GM18951 (cell line): ENCODE results near the gene COX5B.
"Not testable (repeated sequence)": the region's sequence is repeated elsewhere in the genome, so short reads cannot be mapped to it uniquely, and the experiment has no call there.

Experiments
- POLR2A ChIP-seq: IDR thresholded peaks from 4 replicates; pipeline ENCODE4 v1.6.1; 2011; ENCODE audit warnings: mild to moderate bottlenecking; ENCODE audit not compliant: insufficient read length, insufficient read depth; ENCODE audit errors: extremely low read depth
- in situ Hi-C: fragments of 300-500 bp; cut with MboI; formaldehyde crosslinking; loops from one replicate; pipeline ENCODE4 v1.12.0; 2022; ENCODE audit warnings: low sequenced_read_pairs, mixed read lengths, inconsistent platforms; ENCODE audit not compliant: unreplicated experiment

COX5B gene, protein sequence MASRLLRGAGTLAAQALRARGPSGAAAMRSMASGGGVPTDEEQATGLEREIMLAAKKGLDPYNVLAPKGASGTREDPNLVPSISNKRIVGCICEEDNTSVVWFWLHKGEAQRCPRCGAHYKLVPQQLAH

DNA sequence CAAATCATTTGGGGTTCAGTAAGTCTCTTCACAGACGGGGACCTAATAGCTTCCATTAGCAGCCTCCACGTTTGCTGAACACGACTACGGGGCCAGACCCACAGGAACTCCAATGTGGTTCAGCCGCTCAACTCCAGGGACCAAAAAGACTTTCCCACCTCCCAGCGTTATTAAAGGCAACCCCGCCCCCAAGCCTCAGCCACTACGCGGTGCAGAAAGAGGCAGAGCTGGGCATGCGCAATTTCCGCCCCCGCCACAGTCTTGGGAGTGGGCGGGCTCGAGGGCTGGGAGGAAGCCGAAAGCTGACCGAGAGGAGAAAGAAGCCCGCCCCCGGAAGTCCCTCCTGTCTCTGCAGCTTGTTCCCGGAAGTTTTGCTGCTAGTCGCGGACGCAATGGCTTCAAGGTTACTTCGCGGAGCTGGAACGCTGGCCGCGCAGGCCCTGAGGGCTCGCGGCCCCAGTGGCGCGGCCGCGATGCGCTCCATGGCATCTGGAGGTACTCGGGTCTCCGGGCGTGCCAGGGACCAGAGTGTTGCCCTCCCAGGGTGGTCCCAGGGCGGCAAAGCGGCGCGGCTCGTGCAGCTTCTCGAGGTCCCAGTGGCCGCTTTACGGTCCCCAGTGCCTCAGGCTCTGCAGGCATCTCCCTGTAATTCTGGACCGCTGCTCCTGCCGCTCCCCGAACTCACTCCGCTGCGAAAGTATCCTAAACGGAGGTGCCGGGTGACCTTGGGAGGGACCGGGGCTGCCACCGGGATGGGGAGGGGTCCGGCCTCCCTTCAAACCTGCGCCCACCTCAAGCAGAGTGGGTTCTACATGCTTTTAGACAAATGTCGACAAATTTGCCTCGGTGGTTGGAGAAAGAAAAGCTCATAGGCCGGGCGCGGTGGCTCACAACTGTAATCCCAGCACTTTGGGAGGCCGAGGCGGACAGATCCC, at the start of gene COX5B:
Gene COX5B (plus strand): TSS at position 368 of the 935 bp plus-strand sequence. CDS start 25 bp downstream, at position 393.
- in situ Hi-C loops, result no loop called here

DNA sequence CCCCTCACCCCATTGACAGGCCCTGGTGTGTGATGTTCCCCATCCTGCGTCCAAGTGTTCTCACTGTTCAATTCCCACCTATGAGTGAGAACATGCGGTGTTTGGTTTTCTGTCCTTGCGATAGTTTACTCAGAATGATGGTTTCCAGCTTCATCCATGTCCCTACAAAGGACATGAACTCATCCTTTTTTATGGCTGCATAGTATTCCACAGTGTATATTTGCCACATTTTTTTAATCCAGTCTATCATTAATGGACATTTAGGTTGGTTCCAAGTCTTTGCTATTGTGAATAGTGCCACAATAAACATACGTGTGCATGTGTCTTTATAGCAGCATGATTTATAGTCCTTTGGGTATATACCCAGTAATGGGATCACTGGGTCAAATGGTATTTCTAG, 49.7 kb upstream of the COX5B start:
- in situ Hi-C loops, result loop anchor here (10.0 kb wide), 1 partner anchor 1601 kb away; the partner anchor contains the start of gene ANKRD36C

More for the DNA sequence above, at the start of gene COX5B:
- peak; percentile 97 for TF ChIP-seq POLR2A

DNA sequence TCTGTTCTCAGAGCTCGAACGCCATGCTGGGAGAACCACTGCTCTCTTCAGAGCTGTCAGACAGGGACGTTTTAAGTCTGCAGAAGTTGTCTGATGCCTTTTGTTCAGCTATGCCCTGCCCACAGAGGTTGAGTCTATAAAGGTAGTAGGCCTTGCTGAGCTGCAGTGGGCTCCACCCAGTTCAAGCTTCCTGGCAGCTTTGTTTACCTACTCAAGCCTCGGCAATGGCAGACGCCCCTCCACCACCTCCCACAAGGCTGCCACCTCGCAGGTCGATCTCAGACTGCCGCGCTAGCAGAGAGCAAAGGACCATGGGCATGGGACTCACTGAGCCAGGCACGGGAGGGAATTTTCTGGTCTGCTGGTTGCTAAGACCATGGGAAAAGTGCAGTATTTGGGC, 44.3 kb upstream of the COX5B start:
- in situ Hi-C loops, result not testable (repeated sequence)

DNA sequence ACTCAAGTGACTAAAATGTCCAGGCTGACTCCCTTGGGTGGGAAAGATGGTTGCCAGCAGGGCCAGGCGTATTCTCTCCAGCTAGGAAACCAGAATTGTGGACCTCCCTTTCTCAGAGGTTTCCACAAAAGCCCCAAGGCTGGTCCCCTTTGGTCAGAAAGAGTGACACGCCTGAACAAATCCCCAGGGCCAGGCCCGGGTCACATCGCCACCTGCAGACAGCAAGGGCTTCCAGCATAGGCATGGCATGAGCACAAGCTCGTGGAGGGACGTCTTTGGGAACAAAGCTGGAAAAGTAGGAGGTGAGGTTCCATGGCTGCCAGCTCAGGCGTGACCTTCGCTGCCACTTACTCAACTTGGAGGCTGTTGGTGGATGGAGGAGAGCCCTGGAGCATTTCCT, 40.8 kb upstream of the COX5B start:
- in situ Hi-C loops, result not testable (repeated sequence)

DNA sequence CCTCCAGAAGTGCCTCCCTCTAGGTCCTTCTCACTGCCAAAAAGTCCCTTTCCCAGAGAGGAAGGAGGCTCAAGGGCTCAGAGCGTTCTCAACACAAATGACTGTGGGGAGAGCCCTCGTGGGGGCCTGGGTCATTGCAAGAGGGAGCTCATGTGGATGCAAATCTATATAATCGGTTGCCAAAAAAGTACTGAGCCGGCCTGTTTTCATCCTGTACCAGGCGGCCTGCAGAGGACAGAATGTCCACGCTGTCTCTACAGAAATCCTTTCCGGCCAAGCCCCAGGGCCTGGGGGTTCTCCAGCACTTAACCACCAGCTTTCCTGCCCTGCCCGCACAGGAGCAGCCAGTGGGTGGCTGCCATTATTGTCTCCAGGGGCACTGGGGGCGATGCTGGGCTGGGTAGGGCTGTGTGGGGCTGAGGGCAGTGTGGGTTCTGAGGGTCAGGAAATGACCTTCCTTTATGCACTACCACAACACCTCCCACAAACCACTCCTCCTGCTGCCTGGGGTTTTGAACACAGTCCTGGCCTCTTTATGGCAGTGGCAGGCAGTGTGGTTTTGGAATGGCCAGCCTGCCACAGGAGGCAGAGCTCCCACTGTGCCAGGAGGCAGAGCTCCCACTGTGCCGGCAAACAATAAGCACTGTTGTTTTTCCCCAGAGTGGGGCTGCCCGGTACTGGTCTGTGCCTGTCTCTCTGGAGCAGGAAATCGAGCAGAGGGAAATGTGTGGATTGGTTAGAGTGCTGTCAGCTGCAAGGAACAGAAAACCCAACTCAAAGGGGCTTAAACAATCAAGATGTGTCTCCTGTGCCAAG, 40.1 kb upstream of the COX5B start:
- in situ Hi-C loops, result not testable (repeated sequence)

DNA sequence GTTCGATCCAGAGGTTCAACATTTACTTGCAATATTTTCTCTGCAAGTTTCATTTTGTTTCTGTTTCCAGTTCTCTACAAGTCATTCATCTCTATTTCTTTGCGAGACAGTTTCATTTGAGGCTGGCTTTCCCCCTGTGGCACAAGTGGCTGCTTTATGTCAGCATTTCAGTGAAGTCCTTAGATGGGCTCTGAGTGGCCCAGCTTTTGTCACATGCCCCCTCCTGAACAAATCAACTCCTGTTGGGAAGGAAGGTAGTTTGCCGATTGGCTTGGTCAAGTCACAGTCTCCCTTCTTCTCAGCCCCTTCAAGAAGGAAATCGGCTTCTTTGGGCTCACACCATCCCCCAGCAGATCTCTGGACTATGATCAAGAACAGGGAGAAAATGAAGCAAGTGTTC, 37.1 kb upstream of the COX5B start:
- in situ Hi-C loops, result not testable (repeated sequence)

DNA sequence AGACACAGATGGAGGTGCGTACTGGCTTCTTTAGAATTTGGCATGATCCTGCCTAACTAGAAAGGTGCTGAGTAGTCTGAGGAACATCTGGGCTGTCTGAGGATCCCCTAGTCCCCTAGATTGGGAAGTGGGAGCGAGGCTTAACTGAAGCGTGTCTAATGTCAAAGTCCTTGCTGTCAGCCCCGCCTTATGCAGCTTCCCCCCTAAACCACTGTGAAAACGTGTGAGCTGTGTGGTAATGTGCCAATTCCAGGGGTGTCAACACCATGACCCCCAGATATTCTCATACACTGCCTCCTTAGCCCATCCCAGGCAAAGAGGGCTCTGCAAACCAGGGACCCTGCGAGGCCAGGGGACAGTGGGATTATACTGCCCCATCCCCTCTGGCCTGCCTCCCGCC, 34.0 kb upstream of the COX5B start:
- in situ Hi-C loops, result loop anchor here (10.0 kb wide), 1 partner anchor 1547 kb away; no protein-coding TSS in a partner anchor

DNA sequence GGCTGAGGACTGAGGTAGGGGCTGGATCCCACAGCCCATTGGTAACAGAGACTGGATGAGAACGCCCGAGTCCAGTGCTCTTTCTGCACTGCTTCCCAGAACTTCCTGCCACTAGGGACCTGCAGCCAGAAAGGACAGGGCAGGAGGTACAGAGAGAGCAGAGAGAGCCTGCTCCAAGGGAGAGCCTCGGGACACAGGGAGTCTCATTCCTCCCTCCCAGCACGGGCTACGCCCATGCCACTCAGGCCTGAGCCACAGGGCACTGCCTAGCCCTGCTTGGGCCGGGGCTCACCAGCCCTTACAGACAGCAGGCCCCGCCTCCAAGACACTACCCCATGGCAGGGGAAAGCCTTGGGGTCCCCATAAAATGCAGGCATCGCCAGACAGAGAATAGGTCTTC, 30.1 kb upstream of the COX5B start:
- in situ Hi-C loops, result loop anchor here (10.0 kb wide), 1 partner anchor 1551 kb away; no protein-coding TSS in a partner anchor

DNA sequence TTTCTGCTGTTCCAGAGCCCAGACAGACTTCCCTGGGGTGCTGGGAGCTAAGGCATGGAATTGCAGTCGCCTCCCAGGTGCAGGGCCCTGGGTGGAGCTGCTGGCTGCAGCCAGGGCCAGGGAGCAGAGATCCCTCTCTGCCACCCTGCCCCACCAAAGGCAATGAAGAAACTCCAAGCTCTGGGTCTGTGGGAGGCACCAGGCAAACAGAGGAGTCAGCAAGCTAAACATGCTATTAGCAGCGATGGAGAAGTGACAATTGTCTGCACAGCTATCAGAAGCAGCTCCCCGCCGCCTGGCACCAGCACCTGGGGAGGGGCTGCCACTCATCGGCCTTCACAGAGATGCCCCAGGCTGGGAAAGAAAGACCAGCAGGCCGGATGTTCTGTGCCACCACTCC, 28.0 kb upstream of the COX5B start:
- in situ Hi-C loops, result loop anchor here (10.0 kb wide), 1 partner anchor 1553 kb away; no protein-coding TSS in a partner anchor
- TF ChIP-seq POLR2A, result no peak

DNA sequence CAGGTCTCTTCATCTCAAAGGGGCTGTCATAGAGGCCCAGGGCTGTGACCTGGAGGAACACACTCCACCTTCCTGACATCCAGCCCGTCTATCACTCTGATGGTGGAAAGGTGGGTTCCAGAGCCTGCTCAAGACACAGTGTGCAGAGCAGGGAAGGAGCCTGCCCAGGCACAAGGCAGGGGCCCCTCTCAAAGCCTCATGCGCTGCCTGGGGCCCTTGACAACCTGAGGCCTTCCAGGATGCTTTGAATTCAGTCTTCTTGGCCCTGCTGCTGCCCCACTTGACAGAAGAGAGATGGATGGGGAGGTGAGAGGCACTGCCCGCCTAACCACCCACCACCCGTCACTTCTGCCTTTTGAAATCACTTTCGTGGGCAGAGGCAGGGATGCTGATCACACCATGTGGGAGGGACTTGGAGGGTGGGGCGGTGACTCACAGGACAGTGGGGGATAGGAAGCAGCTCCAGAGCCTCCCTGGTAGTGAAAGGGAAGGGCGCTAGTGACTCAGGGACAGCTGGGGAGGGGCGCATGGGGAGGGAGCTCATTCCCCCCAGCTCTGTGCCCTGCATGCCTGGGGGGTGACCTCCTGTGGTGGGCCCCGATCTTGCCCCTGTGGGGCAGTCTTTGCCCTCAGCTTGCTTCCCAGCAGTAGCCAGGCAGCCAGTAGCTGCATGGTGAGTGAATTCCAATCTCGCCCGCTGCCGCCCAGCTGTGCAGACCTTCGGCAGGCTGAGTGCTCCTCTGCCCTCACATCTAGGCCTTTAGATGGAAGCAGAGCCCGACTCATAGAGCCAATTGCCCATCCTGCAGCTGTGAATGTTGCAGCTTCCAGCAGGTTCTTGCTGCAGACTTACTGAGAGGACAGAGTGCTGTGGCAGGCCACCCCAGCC, 26.7 kb upstream of the COX5B start:
- in situ Hi-C loops, result loop anchor here (10.0 kb wide), 1 partner anchor 1554 kb away; no protein-coding TSS in a partner anchor

DNA sequence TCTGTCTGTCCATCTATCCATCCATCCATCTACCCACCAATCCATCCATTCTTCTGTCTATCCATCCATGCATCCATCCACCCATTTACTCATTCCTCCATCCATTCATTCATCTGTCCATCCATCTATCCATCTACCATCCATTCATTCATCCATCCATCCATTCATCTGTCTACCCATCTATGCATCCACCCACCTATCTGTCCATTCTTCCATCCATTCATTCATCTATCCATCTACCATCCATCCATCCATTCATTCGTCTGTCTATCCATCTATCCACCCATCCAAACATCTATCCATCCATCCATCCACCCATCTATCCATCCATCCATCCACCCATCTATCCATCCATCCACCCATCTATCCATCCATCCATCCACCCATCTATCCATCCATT, 25.4 kb upstream of the COX5B start:
- in situ Hi-C loops, result loop anchor here (10.0 kb wide), 1 partner anchor 1866 kb away; no protein-coding TSS in a partner anchor

DNA sequence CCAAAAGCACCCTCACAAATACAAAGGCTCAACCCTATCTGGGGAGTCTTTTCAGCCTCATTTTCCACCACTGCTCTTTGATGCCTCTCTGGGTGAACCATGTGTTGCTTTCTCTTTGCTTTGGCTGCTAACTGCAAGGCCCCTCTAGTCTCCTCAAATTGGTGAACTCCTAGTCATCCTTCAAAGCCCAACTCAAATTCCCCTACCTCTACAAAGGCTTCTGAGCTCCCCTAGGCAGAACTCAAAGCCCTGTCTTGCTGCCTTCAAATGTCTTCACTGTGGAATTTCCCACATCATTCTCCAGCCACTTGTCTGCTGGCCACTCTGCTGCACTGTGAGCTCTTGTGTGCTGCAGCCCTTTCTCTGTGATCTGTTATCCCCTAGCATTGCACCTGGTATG, 22.9 kb upstream of the COX5B start:
- in situ Hi-C loops, result loop anchor here (10.0 kb wide), 1 partner anchor 1868 kb away; no protein-coding TSS in a partner anchor

DNA sequence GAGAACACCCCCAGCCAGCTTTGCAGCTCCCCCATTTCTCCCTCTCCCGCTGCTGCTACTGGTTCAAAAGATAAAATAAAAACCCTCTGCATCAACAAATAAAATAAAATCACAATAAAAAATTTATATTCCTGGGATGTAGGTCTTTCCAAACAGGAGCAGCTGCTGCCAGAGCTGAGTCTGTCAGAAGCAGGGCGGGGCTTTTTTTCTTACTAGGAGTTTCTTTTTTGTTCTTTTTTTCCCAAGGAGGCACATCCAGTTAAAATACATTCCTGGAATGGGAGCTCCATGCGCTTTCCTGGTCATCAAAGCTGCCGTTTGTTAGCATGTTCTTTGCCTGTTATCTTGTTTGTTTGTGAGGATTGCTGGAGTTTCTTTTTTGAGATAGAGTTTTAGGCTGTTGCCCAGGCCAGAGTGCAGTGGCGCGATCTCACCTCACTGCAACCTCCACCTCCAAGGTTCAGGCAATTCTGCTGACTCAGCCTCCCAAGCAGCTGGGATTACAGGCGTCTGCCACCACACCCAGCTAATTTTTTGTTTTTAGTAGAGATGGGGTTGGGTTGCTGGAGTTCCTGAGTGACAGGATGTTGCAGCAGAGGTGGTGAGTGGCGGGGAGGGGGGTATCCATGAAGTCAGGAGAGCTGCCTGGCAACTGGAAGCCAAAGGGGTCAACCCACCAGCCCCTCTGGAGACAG, 20.4 kb upstream of the COX5B start:
- in situ Hi-C loops, result loop anchor here (10.0 kb wide), 1 partner anchor 1871 kb away; no protein-coding TSS in a partner anchor

DNA sequence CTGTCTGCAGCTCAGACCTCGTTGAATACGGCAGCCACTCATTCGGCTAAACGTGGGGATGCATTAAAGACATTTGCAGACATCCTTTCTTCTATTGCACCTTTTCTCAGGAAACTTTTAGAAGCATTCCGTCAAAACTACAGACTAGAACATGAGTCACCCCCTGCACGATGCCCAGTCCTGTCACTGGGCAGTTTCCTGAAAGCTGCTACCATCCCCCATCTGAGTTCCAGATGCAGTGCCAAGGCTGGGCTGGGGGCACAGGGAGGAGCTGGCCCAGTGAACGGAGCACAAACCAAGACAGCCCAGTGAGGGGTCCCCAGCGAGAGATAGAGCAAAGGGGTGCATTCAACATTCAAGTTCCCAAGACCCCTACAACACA, 19.8 kb upstream of the COX5B start:
- in situ Hi-C loops, result loop anchor here (10.0 kb wide), 1 partner anchor 1871 kb away; no protein-coding TSS in a partner anchor
